Thymus (tissue), 11 donors: Measurements from ENCODE around the gene GPR89B. TPM values are rescaled to one million over a fixed set of nuclear protein-coding genes. Genes with fewer than 3 reads are reported as not detected.
"Not testable (repeated sequence)": the region's sequence is repeated elsewhere in the genome, so short reads cannot be mapped to it uniquely, and the experiment has no call there.

ENCODE experiments used
- DNase-seq, 9 donors: peaks; one replicate each; pipeline ENCODE4 v3.0.0-alpha.2; 2013; ENCODE audit warnings: low spot score in 9 of 9, low read depth in 6 of 9, missing footprints in 1 of 9
- H3K27ac ChIP-seq, 2 donors: one replicate each; pipeline ENCODE4 v1.5.1; 2013; ENCODE audit warnings: control low read depth in 1 of 2, low read depth in 1 of 2, low read length in 1 of 2, mild to moderate bottlenecking in 1 of 2, moderate library complexity in 1 of 2
- H3K27me3 ChIP-seq, 2 donors: one replicate each; pipeline ENCODE4 v1.5.1; 2013; ENCODE audit warnings: low read length in 1 of 2; ENCODE audit not compliant: control insufficient read depth in 2 of 2, insufficient read depth in 1 of 2
- H3K36me3 ChIP-seq, 2 donors: one replicate each; pipeline ENCODE4 v1.5.1; 2013; ENCODE audit warnings: low read length in 1 of 2, mild to moderate bottlenecking in 1 of 2, moderate library complexity in 1 of 2; ENCODE audit not compliant: control insufficient read depth in 2 of 2, insufficient read depth in 2 of 2
- H3K4me1 ChIP-seq, 2 donors: one replicate each; pipeline ENCODE4 v1.5.1; 2013; ENCODE audit warnings: low read length in 2 of 2; ENCODE audit not compliant: control insufficient read depth in 2 of 2, insufficient read depth in 2 of 2
- H3K4me3 ChIP-seq, 2 donors: one replicate each; pipeline ENCODE4 v1.5.1; 2013; ENCODE audit warnings: low read length in 2 of 2, control low read depth in 1 of 2, mild to moderate bottlenecking in 1 of 2
- H3K9me3 ChIP-seq, 2 donors: one replicate each; pipeline ENCODE4 v1.5.1; 2013; ENCODE audit warnings: low read length in 1 of 2, mild to moderate bottlenecking in 1 of 2; ENCODE audit not compliant: control insufficient read depth in 2 of 2, insufficient read depth in 1 of 2
- WGBS: extraction: QIAGEN DNeasy Blood & Tissue Kit; methylation state at CpG from one replicate; pipeline ENCODE4 v1.1.7; 2013; 5-methylcytosine and 5-hydroxymethylcytosine counted together
- polyA plus RNA-seq: library from polyadenylated mRNA; stranded (reverse); fragments of 200-250 nt; gene quantifications from one replicate; pipeline ENCODE4 v1.2.3, GENCODE V29; 2013
- total RNA-seq: library from RNA; stranded (reverse); fragments of 120-200 nt; gene quantifications from one replicate; pipeline ENCODE4 v1.2.4, GENCODE V29; 2013
- donor health status: healthy.

GPR89B gene
- total and polyA plus RNA-seq, 2 donors = 30.9 to 31.5 TPM

- not testable (repeated sequence) for H3K27ac ChIP-seq, H3K27me3 ChIP-seq, H3K9me3 ChIP-seq, H3K4me3 ChIP-seq, H3K4me1 ChIP-seq, H3K36me3 ChIP-seq, DNase-seq
- no CpG with 5 or more reads among the region's 1 CpG for WGBS
These were observed 38.4 kb downstream of the GPR89B start for GRCh38 chr1:147966657-147967056.

GRCh38 chr1:147978896-147979651 lies 50.9 kb downstream of the GPR89B start:
- WGBS = 97% methylated on average over 4 of the region's 6 CpGs
- not testable (repeated sequence) for H3K4me3 ChIP-seq, H3K4me1 ChIP-seq, H3K9me3 ChIP-seq, DNase-seq, H3K36me3 ChIP-seq, H3K27ac ChIP-seq, H3K27me3 ChIP-seq

DNA sequence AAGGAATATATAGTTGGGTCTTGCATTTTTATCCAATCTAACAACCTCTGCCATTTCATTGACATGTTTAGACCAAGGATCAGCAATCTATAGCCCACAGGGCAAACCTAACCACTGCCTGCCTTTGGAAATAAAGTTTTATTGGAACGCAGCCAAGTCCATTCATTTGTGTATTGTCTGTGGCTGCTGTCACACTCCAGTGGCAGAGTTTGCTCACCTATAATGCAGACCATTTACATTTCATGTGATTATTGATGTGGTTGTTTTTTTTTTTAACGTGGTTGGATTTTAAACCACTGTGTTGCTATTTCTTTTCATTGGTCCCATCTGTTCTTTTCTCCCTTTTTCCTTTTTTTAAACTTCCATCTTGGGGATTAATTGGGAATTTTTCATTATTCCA lies 57.2 kb downstream of the GPR89B start:
- 91% methylated on average over 2 of the region's 2 CpGs for WGBS
- H3K4me1 ChIP-seq, DNase-seq, H3K36me3 ChIP-seq, H3K27ac ChIP-seq, H3K27me3 ChIP-seq, H3K9me3 ChIP-seq, H3K4me3 ChIP-seq: not testable (repeated sequence)

- H3K27ac ChIP-seq, H3K4me1 ChIP-seq, H3K36me3 ChIP-seq, DNase-seq, H3K9me3 ChIP-seq, H3K27me3 ChIP-seq, H3K4me3 ChIP-seq: not testable (repeated sequence)
- 91% methylated on average over 3 of the region's 3 CpGs for WGBS
These were observed 59.7 kb downstream of the GPR89B start for GRCh38 chr1:147987893-147988292.

- H3K9me3 ChIP-seq, H3K4me1 ChIP-seq, H3K4me3 ChIP-seq, DNase-seq, H3K27ac ChIP-seq, H3K27me3 ChIP-seq, H3K36me3 ChIP-seq: not testable (repeated sequence)
- WGBS = 97% methylated on average over 4 of the region's 4 CpGs
These were observed 64.7 kb downstream of the GPR89B start for GRCh38 chr1:147992916-147993315.

GRCh38 chr1:147993400-147993799 lies 65.2 kb downstream of the GPR89B start:
- 52% methylated on average over 4 of the region's 4 CpGs for WGBS
- H3K36me3 ChIP-seq, DNase-seq, H3K27ac ChIP-seq, H3K4me1 ChIP-seq, H3K4me3 ChIP-seq, H3K27me3 ChIP-seq, H3K9me3 ChIP-seq: not testable (repeated sequence)

DNA sequence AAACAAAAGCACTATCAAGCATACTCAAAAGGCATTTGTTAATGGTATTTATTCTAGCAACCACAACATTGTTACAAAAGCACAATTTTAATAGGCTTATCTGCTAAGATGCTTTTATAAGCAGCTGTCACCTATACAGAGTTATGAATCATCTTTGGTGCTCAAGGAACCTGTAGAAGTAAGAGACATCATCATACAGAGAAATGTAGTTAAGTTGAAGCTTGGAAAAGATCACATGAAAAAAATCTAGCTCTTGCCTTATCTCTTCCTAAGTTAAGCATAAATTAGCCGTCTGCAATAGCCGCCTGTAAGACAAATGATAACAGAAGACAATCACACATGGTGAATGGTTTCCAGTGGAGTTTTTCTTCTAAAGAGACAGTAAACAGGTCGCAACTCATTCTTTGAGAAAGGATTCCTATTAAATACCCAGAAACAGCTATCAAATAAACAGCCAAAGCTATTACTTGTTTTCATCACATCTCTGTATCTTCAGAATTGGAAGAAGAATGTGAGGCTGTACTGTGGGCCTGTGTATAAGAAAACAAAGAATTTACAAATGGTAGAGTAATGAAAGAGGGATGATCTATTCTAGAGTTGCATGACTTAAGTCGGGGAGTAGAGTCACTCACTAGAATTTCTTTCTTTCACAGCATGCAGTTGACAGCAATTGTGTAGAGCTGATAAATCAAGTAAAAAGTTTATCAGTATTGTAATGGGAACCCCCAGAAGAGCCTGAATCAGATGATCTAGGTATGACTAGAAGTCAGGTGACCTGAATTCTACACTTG lies 65.8 kb downstream of the GPR89B start:
- not testable (repeated sequence) for H3K27me3 ChIP-seq, H3K4me3 ChIP-seq, H3K27ac ChIP-seq, H3K4me1 ChIP-seq, DNase-seq, H3K9me3 ChIP-seq, H3K36me3 ChIP-seq
- 99% methylated on average over 2 of the region's 4 CpGs for WGBS

GRCh38 chr1:147996088-147996487 lies 67.9 kb downstream of the GPR89B start:
- not testable (repeated sequence) for DNase-seq, H3K27me3 ChIP-seq, H3K36me3 ChIP-seq, H3K4me3 ChIP-seq, H3K4me1 ChIP-seq, H3K27ac ChIP-seq, H3K9me3 ChIP-seq
- WGBS = 100% methylated on average over 1 of the region's 2 CpGs

DNA sequence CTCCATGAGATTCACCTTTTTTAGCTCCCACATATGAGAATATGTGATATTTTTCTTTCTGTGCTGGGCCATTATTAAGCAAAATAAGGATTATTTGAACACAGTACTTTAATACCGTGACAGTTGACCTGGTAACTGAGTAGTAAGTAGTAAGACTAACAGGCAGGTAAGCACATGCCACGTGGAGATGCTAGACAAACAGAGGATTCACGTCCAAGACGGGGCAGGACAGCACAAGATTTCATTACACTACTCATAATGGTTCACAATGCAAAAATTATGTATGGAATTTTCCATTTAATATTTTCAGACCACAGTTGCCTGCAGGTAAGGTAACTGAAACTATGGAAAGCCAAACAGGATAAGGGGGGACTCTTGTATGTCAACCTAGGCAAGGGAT lies 79.5 kb downstream of the GPR89B start:
- not testable (repeated sequence) for H3K27ac ChIP-seq, H3K36me3 ChIP-seq
- WGBS = 100% methylated on average over 3 of the region's 4 CpGs

More for the DNA sequence above, 79.5 kb downstream of the GPR89B start:
- peaks cover 12 to 16% of the 10 kb centered on the region in 2 donors for H3K27me3 ChIP-seq
- not testable (repeated sequence) for H3K4me3 ChIP-seq, H3K4me1 ChIP-seq, H3K9me3 ChIP-seq, DNase-seq
